HG03103 (cell line): Measurements from ENCODE around the gene ADISSP.

ENCODE experiments used
- ATAC-seq: cut with Tn5 transposase; IDR thresholded peaks from one replicate; pipeline ENCODE4 v1.9.1; 2021; ENCODE audit warnings: low read depth; ENCODE audit not compliant: unreplicated experiment

Gene ADISSP

GRCh38 chr20:3723284-3723683 lies 44.3 kb downstream of the ADISSP start:
- ATAC-seq, result no peak

- no peak for ATAC-seq
Measured at GRCh38 chr20:3721912-3722311, 45.6 kb downstream of the ADISSP start.

DNA sequence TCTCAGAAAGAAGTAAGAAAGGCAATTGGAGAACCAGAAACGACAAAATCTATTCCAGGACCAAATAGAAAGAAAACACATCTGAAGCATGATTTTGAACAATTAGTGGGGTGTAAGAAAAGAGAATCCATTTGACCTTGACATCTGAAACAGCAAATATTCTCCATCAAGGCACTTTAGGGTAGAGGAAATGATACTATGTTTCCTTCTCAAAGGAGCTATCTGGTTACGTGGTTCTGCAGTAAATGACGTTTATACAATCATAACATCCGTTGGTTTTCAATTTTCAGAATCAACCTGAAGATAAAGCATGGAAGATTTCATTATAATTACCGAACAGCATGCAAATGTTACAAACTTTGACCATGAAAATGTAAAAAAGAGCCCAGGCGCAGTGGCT lies 46.9 kb downstream of the ADISSP start:
- no peak for ATAC-seq

- ATAC-seq, result no peak
Measured at GRCh38 chr20:3720068-3720467, 47.5 kb downstream of the ADISSP start.

DNA sequence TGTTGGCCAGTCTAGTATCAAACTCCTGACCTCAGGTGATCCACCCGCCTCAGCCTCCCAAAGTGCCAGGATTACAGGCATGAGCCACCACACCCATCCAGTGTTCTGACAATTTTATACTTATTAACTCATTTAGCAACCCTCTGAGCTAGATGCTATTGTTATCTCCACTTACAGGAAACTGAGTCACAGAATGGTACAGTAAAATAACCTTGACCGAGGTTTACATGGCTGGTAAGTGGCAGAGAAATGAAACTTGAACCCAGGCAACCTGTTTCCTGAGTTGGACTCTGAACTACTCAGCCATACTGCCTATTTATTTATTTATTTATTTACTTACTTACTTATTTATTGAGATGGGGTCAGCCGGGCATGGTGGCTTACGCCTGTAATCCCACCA lies 48.5 kb downstream of the ADISSP start:
- no peak for ATAC-seq

- no peak for ATAC-seq
Measured at GRCh38 chr20:3716195-3716834, 51.2 kb downstream of the ADISSP start.

GRCh38 chr20:3714092-3714491 lies 53.5 kb downstream of the ADISSP start:
- no peak for ATAC-seq

DNA sequence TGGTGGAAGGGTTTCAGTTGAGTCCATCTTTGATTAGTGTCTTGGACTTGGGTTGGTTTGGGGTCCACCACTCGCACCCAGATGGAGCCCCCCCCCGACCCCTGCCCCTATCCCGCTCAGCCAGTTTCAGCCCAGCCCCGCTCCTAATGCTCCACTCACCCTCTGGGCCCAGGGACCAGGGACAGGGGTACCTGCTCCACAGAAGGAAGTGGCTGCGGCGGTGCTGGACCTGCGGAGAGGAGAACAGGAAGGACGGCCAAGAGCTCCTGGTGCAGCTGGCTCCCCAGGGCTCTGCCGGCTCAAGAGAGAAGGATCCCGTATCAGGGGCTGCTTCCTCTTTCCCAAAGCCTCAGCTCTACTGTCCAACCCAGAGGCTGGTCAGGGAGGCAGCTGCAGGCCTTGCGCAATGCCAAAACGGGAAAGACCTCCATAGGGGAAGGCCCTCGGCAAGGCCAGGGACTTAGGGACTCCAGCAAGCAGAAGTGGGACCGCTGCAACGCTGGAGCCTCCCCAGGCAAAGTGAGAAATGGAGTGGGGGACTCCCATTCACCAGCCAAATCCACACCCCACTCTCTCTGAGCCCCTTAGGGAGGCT lies 55.2 kb downstream of the ADISSP start, which contains the start of gene SIGLEC1:
SIGLEC1 (minus strand) TSS at position 322 of the 595 bp plus-strand sequence. CDS start 5,472 bp downstream, outside the sequence.
- ATAC-seq, result no peak

DNA sequence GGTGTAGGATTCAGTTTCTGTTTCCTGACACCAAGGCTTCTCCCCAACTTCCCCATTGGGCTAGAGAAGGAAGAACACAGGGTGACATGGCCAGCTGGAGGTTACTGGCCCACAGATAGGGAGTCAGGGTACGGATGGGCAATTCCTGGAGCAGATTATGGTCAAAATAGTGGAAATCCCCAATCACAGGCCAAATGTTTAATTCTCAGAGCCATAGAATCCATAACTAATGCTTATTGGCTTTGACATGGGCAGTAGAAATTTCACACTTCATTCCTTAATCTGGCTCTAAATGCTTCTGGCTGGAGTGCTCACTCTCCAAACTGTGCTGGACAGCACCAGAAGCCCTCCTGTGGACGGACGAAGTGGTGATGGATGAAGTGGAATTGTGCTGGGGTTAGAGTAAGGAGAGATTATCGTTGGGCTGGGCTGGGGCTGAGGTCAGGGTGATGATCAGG lies 56.0 kb downstream of the ADISSP start:
- no peak for ATAC-seq

DNA sequence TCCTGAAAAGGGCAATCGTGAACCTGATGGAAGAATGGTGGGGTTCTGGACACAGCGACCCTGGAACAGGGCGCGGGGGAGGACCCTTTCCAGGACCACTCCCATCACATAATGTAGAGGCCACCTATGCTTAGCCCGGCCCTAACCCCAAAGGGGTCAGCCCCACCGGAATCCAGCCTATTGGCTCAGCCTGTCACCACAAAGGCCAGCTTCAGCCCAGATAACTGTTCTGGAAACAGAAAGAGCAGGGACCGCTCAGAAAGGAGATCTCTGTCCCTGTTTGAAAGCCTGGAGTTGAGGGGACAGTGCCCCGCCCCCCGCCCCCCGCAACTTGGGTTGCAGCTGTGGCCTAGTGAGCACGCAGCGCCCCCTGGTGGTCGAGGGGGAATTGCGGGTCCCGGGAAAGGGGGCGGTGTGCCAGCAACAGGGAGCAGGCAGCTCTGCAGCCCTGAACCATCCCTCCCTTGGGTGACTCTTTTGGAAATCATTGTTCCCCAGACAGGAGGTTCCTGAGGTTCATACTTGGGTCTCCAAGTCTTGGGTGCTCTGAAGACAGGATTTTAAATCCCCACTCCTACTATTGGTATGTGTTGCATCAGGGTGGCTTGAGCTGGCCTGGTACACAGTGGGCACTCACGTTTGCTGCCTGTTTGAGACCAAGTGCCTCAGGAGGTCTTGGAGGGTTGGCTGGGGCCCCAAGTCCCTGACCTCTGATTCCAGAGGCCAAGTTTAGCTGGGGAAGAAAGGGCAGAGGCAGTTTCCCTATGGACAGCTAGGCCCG lies 56.7 kb downstream of the ADISSP start:
- ATAC-seq, result no peak

GRCh38 chr20:3710011-3710466 lies 57.5 kb downstream of the ADISSP start:
- no peak for ATAC-seq

DNA sequence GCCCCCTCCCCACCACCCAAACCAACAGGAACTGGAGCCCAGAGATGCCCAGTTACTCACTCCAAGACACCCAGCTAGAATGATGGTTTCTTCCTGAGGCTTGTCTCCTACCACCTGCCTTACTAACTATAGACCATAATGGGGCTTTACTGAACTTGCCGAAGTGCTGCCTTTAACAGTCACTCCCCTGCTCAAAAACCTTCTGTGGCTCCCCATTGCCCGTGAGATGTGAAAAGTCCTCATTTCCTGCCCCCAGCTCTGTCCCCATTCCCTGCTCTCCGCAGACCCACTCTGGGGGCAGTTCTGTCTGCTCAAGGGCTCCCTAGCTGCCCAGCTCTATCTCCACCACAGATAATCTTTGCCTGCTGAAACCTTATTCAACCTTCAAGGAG lies 60.0 kb downstream of the ADISSP start:
- no peak for ATAC-seq

- no peak for ATAC-seq
Measured at GRCh38 chr20:3706774-3707507, 60.6 kb downstream of the ADISSP start.

DNA sequence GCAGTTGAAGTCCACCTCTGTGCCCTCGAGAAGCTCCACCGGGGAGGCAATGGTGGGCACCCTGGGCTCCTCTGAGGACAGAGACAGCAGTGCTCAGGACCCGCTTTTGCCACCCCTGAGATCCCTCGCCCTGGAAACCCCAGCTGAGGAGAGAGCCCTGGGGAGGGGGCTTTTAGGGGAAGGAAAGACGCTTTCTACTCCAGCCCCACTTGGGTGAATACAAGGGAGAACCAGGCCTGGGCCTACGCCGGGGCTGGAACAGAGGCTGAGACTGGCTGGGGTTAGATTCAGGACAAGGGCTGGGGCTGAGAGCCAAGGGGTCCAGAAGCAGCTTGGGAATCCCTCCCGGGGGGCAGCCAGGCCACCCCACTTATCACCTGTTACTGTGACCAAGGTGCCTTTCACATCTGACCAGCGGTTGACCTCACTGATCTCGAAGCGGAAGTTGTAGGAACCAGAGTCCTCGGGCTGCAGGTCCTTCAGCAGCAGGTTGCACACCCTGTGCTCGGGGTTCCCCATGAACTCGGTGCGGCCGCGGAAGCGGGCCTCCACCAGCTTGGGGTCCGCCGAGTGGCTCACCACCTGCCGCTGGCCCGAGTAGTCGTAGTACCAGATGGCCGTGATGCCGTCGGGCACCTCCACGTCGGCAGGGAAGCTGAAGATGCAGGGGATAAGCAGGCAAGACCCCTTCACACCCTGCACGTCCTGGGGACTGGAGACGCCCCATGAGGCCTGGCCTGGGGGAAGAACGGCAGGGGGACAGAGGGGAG lies 61.4 kb downstream of the ADISSP start:
- no peak for ATAC-seq

DNA sequence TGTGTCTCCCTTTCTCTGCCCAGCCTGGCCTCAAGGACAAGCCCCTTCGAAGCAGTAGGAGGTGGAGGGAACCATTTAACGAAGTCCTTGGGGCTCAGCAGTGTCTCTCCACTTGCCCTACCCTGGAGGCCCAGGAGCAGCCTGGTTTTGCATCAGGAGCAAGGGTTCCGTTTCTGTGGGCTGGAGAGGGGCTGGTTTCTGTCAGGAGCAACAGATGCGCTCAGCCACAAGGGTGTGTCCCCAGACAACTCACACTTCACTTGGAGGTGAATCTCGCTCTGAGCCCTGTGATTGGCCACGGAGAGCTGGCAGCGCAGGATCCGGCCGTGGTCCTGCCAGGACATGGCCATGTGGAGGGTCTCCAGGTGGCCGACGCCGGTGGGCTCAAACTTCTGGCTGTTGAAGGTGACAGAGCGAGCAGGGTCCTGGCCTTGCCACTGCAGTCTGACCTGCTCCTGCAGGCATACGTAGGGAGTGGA lies 62.0 kb downstream of the ADISSP start:
- ATAC-seq, result no peak

- ATAC-seq, result no peak
Measured at GRCh38 chr20:3704087-3704486, 63.5 kb downstream of the ADISSP start.
